Measurements from ENCODE around the gene CLCN5.

DNA sequence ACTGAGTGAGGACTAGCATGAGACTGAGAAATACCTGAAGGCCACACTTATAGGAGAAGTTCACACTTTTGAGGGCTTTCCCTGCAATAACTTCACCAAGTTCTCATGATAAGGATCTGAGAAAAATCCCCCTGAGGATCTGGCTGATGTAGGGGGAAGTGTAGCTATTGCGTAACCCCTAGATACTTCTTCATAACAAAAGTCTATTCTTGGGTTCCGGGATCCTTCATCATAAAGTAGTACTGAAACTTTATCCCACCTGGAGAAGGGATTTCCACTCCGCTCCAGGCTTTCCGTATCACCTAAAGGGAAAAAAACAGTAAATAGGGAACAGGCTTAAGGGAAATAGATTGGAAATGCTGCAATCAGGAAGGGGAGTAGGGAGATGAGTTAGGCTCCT is 29.9 kb upstream of the CLCN5 start:
- TF ChIP-seq, protein P1, sequence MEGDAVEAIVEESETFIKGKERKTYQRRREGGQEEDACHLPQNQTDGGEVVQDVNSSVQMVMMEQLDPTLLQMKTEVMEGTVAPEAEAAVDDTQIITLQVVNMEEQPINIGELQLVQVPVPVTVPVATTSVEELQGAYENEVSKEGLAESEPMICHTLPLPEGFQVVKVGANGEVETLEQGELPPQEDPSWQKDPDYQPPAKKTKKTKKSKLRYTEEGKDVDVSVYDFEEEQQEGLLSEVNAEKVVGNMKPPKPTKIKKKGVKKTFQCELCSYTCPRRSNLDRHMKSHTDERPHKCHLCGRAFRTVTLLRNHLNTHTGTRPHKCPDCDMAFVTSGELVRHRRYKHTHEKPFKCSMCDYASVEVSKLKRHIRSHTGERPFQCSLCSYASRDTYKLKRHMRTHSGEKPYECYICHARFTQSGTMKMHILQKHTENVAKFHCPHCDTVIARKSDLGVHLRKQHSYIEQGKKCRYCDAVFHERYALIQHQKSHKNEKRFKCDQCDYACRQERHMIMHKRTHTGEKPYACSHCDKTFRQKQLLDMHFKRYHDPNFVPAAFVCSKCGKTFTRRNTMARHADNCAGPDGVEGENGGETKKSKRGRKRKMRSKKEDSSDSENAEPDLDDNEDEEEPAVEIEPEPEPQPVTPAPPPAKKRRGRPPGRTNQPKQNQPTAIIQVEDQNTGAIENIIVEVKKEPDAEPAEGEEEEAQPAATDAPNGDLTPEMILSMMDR (conservative IDR thresholded peaks at IDR 0.05), result no peak
- no peak for TF ChIP-seq ZFX (IDR thresholded peaks at IDR 0.05)
